SU-DHL-6 (cell line): Measurements from ENCODE around the gene PTTG1.

Experiments
- H2AFZ ChIP-seq: fragments of 200-600 bp; sonication (generic); 2 replicates; pipeline ENCODE4 v1.6.1; 2014; ENCODE audit warnings: low read depth, mild to moderate bottlenecking, moderate library complexity, mixed read lengths, antibody characterized with exemption, low read length; ENCODE audit not compliant: severe bottlenecking
- H3F3A ChIP-seq: fragments of 200-600 bp; shearing (Covaris generic); 2 replicates; pipeline ENCODE4 v1.6.0; 2016; ENCODE audit warnings: antibody characterized with exemption, mild to moderate bottlenecking; ENCODE audit not compliant: insufficient read depth
- H3K27ac ChIP-seq: fragments of 200-600 bp; sonication (generic); 2 replicates; pipeline ENCODE4 v1.5.1; 2016; ENCODE audit warnings: low read depth, mild to moderate bottlenecking, low read length, moderate library complexity, mixed read lengths
- H3K27me3 ChIP-seq: fragments of 200-600 bp; sonication (generic), shearing (Covaris generic); 2 replicates; pipeline ENCODE4 v1.6.0; 2014; ENCODE audit warnings: mild to moderate bottlenecking, low read length
- H3K36me3 ChIP-seq: fragments of 200-600 bp; sonication (generic); 2 replicates; pipeline ENCODE4 v1.6.1; 2014; ENCODE audit warnings: mild to moderate bottlenecking, low read length, mixed read lengths
- H3K4me2 ChIP-seq: fragments of 300-600, 200-600 bp; shearing (Covaris generic), sonication (generic); 2 replicates; pipeline ENCODE4 v1.6.0; 2014; ENCODE audit warnings: low read length, low read depth, mild to moderate bottlenecking; ENCODE audit not compliant: poor library complexity, severe bottlenecking
- H3K4me3 ChIP-seq: fragments of 200-600 bp; sonication (generic); 2 replicates; pipeline ENCODE4 v1.5.1; 2014; ENCODE audit warnings: antibody characterized with exemption, low read length, mild to moderate bottlenecking, mixed read lengths; ENCODE audit not compliant: insufficient read depth, poor library complexity, severe bottlenecking
- H3K79me2 ChIP-seq: fragments of 200-600 bp; sonication (generic); 2 replicates; pipeline ENCODE4 v1.6.1; 2014; ENCODE audit warnings: mild to moderate bottlenecking, low read length, moderate library complexity; ENCODE audit not compliant: insufficient read depth
- H3K9ac ChIP-seq: fragments of 200-600 bp; sonication (generic); 2 replicates; pipeline ENCODE4 v1.7.0; 2014; ENCODE audit warnings: mild to moderate bottlenecking, low read length
- H3K9me2 ChIP-seq: fragments of 200-600 bp; sonication (generic); replicated peaks from 2 replicates; pipeline ENCODE4 v1.6.1; 2014; ENCODE audit warnings: low read length; ENCODE audit not compliant: insufficient read depth
- H3K9me3 ChIP-seq: fragments of 200-600 bp; sonication (generic); 2 replicates; pipeline ENCODE4 v1.6.1; 2014; ENCODE audit warnings: low read length, mixed read lengths; ENCODE audit not compliant: insufficient read depth
- H4K20me1 ChIP-seq: fragments of 200-600 bp; sonication (generic); 2 replicates; pipeline ENCODE4 v1.6.1; 2014; ENCODE audit warnings: low read depth, mild to moderate bottlenecking, antibody characterized with exemption, low read length, moderate library complexity, mixed read lengths
- EZH2phosphoT487 ChIP-seq: fragments of 200-600 bp; sonication (generic), shearing (Covaris generic); conservative IDR thresholded peaks from 2 replicates; pipeline ENCODE4 v1.6.1; 2018; ENCODE audit warnings: mild to moderate bottlenecking, antibody characterized with exemption, low read length, moderate library complexity, mixed read lengths
- TF ChIP-seq, protein P1 (sequence below): fragments of 200-600 bp; sonication (generic); IDR thresholded peaks from one replicate; pipeline ENCODE4 v1.5.1; 2017; ENCODE audit warnings: antibody characterized with exemption, mild to moderate bottlenecking, low read length, moderate library complexity; ENCODE audit not compliant: insufficient read depth, poor library complexity, severe bottlenecking

PTTG1 gene

GRCh38 chr5:160390787-160391696 is 30.6 kb upstream of the PTTG1 start:
- TF ChIP-seq EZH2phosphoT487 = no peak
- TF ChIP-seq, protein P1, sequence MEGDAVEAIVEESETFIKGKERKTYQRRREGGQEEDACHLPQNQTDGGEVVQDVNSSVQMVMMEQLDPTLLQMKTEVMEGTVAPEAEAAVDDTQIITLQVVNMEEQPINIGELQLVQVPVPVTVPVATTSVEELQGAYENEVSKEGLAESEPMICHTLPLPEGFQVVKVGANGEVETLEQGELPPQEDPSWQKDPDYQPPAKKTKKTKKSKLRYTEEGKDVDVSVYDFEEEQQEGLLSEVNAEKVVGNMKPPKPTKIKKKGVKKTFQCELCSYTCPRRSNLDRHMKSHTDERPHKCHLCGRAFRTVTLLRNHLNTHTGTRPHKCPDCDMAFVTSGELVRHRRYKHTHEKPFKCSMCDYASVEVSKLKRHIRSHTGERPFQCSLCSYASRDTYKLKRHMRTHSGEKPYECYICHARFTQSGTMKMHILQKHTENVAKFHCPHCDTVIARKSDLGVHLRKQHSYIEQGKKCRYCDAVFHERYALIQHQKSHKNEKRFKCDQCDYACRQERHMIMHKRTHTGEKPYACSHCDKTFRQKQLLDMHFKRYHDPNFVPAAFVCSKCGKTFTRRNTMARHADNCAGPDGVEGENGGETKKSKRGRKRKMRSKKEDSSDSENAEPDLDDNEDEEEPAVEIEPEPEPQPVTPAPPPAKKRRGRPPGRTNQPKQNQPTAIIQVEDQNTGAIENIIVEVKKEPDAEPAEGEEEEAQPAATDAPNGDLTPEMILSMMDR = peak; percentile 46
- H3K4me3 ChIP-seq = no peak overlapping the region
- H4K20me1 ChIP-seq = no peaks in the 10 kb centered on the region
- H3F3A ChIP-seq = no peaks in the 10 kb centered on the region
- H3K27me3 ChIP-seq = no peaks in the 10 kb centered on the region
- H2AFZ ChIP-seq = no peak overlapping the region
- no peaks in the 10 kb centered on the region for H3K79me2 ChIP-seq
- H3K27ac ChIP-seq = no peak overlapping the region
- no peak overlapping the region for H3K4me2 ChIP-seq
- no peaks in the 10 kb centered on the region for H3K9me2 ChIP-seq
- H3K36me3 ChIP-seq = no peaks in the 10 kb centered on the region
- no peak overlapping the region for H3K9ac ChIP-seq
- peaks cover 9% of the 10 kb centered on the region; the same call in 1 of the 2 replicates for H3K9me3 ChIP-seq

DNA sequence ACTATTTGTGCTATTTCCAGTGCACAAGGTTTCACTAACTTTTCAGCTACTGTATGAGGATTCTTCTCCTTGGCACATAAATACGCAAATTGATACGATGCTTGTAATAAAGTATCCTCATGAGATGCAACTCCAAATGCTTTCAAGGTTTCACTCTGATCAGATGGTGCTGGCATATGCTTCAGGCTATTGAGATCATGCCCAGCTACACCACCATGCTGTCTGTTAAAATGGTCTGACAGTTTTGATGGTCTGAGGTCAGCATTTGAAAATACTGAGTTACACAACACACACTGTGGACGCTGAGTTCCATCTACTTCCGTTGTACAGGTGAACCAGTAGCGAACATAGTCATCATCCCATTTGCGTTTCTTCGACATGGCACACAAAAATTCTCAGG is 26.5 kb upstream of the PTTG1 start:
- no peaks in the 10 kb centered on the region for H4K20me1 ChIP-seq
- H3F3A ChIP-seq = peaks cover 6% of the 10 kb centered on the region; the same call in 1 of the 2 replicates
- no peaks in the 10 kb centered on the region for H3K36me3 ChIP-seq
- no peak for TF ChIP-seq EZH2phosphoT487
- H3K4me2 ChIP-seq = no peak overlapping the region
- H3K27me3 ChIP-seq = no peaks in the 10 kb centered on the region
- no peaks in the 10 kb centered on the region for H3K9me3 ChIP-seq
- no peak overlapping the region for H2AFZ ChIP-seq
- H3K79me2 ChIP-seq = no peaks in the 10 kb centered on the region
- H3K9ac ChIP-seq = no peak overlapping the region
- H3K9me2 ChIP-seq = no peaks in the 10 kb centered on the region
- H3K4me3 ChIP-seq = no peak overlapping the region
- H3K27ac ChIP-seq = no peak overlapping the region

GRCh38 chr5:160397492-160397891 is 24.2 kb upstream of the PTTG1 start:
- peak overlapping the region; percentile 6 for H3K4me2 ChIP-seq
- H3K9me3 ChIP-seq = no peaks in the 10 kb centered on the region
- H2AFZ ChIP-seq = no peak overlapping the region
- no peaks in the 10 kb centered on the region for H3K27me3 ChIP-seq
- no peak overlapping the region for H3K27ac ChIP-seq
- peaks cover 8% of the 10 kb centered on the region; the same call in 1 of the 2 replicates for H3K36me3 ChIP-seq
- no peaks in the 10 kb centered on the region for H3K79me2 ChIP-seq
- H3K9me2 ChIP-seq = no peaks in the 10 kb centered on the region
- peaks cover 27% of the 10 kb centered on the region; the same call in 1 of the 2 replicates for H3F3A ChIP-seq
- H4K20me1 ChIP-seq = no peaks in the 10 kb centered on the region
- TF ChIP-seq, protein P1 = no peak
- TF ChIP-seq EZH2phosphoT487 = no peak
- no peak overlapping the region for H3K4me3 ChIP-seq
- no peak overlapping the region for H3K9ac ChIP-seq

DNA sequence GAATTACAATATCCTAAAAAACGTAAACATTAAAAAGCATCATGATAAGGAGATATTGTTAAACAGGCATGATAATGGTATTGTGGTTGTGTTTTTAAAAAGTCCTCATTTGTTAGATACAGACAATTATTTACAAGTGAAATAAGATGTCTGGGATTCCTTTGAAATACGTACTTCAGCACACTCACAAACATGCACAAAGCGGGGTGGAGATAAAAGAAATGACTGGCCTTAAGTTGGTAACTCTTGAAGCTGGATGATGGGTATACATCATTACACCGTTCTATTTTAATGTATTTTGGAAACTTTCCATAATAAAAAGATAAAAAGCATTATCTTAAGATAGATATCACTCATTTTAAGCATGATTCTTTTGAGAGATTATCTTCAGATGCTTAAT is 22.8 kb upstream of the PTTG1 start:
- Histone ChIP-seq H3K9me3 (no peaks in the 10 kb centered on the region), H4K20me1 (no peaks in the 10 kb centered on the region), H3K9ac (peak overlapping the region; percentile 87), H3K9me2 (no peaks in the 10 kb centered on the region), H3F3A (peaks cover 27% of the 10 kb centered on the region; the same call in 1 of the 2 replicates), H3K4me3 (peak overlapping the region; percentile 94), H2AFZ (no peak overlapping the region), H3K79me2 (no peaks in the 10 kb centered on the region), H3K27me3 (no peaks in the 10 kb centered on the region), H3K36me3 (peaks cover 12% of the 10 kb centered on the region; the same call in 1 of the 2 replicates), H3K27ac (no peak overlapping the region), H3K4me2 (peak overlapping the region; percentile 87)
- TF ChIP-seq, protein P1 = no peak
- TF ChIP-seq EZH2phosphoT487 = no peak
